Measurements from ENCODE around the gene MRE11.
"Not testable (repeated sequence)": the region's sequence is repeated elsewhere in the genome, so short reads cannot be mapped to it uniquely, and the experiment has no call there.

Gene MRE11

DNA sequence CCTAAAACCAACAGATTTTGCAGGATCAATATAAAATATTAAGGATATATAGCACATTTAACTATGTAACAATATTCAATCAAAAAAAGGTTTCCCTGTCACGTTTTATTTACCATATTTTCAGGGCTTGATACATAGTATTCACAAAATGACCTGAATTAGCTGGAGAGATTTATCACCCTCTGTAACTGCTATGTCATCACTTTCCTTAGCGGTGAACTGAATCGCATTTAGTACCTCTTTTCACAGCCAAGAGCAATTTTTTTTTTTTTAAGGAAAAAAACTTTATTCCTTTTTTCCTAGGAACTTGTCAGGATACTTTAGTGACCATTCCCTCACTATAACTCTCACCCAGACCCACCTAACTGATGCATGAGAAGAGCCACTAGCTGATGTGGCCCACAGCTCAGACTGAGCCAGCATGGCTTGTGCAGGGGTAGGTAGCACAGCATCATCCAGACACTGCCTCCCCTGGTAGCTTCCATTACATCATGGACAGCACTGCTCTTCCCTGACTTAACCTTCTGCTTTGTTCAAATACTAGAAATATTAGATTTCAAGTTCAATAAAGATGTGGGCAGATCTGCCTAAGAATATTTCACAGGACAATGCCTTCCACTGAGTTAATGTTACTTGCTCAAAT lies 75.4 kb downstream of the MRE11 start:
- DNase-seq, result no peak

DNA sequence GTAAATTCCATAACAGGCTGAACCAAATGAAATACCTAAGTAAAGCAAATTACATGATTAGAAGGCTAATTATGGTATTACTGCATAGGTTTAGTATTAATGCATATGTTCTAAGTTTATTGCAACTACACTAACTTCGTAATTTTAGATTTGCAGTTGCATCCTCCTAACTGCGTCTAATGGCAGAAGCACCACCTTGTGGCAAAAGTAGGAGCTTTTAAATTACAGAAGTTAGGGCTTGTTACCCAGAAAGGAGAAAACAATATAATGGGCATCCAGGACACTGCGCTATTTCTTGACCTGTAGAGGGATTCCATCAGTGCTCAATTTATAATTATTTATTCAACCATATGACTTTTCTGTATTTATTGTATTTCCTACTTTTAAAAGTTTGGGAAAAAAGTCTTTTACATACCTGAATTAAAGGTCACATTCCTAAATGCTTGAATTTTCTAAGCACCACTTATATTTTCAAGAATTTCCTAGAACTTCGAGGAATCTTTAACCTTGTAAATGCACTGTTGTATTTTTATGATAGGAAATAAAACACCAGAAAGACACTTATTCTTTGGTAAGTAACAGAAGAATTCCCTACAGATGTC lies 76.2 kb downstream of the MRE11 start:
- no peak for DNase-seq

DNA sequence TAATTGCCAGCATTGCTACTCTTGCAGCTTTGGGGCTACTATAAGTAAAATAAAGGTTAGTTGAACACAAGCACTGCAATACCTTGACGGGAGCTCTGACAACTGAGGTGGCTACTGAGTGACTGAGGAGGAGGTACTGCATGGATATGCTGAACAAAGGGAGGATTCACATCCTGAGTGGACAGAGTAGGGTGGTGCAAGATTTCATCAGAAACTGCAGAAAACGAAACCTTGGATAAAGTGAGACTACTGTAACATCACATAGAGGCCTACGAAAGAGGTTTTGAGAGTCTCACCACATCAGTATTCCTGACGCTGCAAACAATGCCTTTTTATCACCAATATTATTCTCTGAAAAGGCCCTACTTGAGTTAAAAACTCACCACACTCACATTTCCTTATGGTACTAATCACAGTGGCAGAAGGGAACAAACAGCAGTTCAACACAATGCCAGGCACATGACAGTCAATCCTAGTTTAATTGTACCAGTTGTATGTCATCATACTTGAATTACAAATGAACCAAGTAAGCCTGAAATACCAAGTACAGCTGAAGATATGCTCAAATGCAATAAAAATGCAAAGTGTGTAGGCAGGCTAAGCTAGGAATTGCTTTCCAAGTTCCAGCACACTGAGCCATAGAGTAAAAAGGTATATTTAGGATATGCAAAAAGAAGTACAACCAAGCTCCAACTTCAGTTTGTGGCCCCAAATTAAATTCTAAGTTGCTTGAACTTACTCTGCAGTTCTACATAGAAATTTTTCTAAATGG lies 88.4 kb downstream of the MRE11 start:
- no peak for DNase-seq

DNA sequence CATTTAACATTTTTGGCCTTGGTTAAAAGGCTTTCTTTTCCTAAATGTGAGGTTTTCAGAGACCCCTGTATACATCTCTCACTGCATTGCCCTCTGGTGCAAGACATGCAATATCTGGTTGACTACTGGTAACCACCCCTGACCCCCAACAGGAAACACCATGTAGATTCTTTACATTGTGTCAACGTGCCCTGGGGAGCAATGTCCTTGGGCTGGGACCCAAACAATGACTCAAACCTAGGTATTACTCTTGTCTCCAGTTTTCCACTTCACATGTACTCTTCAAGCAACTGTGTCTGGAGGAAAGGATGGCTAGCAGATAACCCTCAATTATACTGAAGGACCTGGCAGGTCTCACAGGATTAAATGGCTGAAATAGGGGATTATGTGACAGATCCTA lies 91.3 kb downstream of the MRE11 start:
- DNase-seq, result no peak

DNA sequence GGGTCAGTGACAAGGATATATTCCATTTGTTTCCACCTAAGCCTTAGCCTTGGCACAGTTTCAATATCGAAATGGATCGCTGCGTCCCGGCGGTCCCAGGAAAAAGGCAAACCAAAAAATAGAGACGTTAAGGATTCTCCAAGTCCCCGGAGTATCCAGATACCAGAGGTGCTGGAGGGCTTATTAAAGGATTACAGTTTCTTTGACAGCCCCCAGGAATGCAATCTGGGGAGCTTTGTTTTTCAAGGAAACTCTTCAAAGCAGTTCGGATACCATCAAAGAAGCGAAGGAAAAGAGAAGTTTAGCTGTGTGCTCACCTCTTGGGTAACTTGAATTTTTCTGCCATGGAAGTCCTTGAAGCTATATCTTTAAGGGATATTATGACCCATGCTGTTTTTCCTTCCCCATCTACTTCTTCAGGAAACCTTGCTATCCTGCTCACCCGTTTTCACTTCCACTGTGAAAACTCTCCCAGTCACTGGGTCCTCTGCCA lies 91.8 kb downstream of the MRE11 start:
- no peak for DNase-seq

DNA sequence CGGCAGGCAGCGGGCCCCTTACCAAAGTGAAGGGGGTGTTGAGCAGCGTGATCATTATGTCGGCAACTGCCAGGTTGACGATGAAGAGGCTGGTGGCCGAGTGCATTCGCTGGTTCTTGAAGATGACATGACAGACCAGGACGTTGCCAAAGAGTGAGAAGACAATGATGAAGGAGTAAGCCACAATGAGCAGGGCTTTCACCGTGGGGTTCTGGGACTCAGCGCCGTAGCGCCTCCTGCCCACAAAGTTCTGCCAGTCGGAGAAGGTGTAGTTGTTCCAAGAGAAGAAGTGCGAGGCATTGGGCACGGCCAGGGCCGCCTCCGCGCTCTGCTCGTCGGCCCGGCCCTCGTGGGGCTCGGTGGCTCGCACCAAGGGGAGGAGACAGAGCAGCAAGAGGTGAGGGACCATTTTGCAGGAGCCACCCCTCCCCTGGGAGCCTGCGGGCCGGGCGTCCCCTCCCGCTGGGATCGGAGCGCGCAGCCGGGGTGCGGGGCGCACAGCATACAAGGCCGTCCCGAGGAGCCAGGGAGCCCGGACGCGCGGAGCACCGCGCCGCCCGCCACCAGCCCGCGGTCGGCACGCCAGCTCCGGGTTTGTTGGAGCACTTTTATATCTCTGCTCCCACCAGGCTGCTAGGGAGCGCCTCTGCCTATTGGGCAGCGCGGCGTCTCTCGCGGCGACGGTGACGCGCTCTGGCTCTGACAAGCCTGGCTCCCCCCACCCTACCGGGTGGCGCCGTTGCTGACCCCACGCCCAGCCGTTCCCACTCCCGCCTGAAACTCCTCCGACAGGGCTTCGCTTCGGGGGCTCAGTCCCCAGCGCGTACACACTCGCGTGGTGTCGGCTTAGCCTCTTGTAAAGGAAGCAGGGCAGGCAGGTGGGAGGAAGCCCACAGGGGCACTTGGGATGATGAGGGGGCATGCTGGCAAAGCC lies 92.5 kb downstream of the MRE11 start, which contains the start of gene GPR83:
Gene GPR83 (minus strand): TSS at position 581 of the 934 bp plus-strand sequence. CDS start 172 bp downstream, at position 409.
- no peak for DNase-seq

DNA sequence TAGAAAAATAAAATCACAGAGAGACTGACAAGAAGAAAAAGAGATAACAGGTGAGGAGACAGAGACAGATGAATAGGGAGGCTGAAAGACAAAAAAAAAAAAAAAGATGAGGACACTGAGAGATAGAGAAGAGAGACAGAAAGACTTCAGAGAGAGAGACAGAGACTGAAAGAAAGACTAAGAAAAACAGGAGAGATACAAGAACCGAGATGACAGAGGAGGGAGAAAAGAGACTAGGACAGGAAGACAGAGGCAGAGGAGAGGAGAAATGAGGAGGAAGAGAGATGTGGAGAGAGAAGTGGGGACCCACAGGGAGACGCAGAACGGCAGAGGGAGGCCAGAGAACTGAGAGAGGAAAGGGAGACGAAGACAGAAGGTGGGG lies 93.2 kb downstream of the MRE11 start:
- DNase-seq, result no peak

DNA sequence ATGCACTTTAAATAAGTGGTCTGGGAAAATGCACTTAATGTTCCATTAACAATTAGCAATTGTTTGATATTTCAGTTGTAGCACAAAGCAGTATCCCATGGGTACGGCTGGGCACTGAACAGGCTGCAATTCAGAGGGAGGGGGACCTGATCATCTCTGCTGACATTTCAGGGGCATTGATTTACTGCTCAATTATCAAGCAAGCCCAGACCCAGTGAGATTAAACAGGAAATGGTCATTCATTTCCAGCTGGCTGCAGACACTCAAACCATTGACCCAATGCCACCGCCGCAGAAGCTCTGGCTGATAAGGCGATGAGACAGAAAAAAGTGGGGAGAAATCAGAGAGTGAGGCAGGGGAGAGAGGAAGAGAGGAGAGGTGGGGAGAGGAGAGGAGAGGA lies 93.6 kb downstream of the MRE11 start:
- no peak for DNase-seq

DNA sequence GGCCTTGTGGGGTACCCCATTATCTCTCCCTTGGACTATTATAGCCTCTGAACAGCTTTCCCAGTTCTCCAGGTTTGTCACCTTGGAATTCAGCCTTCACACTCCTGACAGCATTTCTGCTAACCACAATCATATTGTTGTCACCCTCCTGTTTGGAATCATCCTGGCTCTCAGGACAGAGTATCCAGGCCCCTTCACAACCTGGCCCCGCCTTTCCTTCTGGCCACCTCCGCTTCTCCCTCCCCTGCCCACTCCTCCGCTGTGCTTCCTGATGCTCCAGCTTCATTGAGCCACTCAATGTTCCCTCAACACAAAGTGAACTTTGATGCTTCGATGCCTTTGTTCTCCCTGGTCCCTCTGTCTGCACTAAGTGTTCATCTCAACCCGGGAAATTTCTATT lies 95.5 kb downstream of the MRE11 start:
- DNase-seq, result no peak

DNA sequence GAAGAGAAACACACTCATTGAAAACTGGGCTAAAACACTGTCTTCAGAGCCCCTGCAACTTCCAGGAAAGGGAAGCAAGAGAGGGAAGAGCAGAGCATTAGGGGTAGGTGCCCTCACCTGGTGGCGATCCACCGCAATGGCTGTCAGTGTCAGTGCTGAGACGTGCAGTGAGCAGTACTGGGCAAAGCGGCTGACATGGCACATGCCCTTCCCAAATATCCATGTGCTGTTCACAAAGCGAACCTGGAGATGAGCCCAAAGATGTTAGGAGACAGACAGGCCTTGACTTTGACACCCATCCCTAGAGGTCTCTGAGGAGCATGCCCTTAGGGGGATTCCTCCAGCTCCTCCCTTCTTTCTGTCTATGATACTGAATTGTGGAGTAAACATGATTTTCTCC lies 97.4 kb downstream of the MRE11 start:
- no peak for DNase-seq

DNA sequence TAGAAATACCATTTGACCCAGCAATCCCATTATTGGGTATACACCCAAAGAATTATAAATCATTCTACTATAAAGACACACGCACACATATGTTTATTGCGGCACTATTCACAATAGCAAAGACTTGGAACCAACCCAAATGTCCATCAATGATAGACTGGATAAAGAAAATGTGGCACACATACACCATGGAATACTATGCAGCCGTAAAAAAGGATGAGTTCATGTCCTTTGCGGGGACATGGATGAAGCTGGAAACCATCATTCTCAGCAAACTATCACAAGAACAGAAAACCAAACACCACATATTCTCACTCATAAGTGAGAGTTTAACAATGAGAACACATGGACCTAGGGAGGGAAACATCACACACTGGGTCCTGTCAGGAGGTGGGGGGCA lies 101.7 kb downstream of the MRE11 start:
- DNase-seq, result not testable (repeated sequence)

DNA sequence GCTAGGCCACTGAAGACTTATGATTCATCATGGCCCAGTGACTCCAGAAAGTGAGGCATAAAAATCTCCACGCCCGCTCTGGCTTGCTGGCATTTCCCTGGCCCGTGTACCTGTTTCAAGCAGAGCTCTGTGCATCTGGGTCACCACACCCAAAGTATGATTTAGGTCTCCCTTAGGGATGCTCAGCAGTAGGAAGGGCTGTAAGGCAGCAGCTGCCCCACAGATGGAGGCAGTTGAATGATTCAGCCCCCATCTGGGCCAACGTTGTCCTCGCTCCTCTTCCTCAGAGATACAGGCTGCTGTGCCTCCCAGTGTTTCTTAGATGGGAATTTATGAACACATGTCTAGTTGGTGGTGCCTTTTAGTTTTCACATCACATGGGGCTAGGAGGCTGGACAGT lies 114.0 kb downstream of the MRE11 start:
- no peak for DNase-seq

DNA sequence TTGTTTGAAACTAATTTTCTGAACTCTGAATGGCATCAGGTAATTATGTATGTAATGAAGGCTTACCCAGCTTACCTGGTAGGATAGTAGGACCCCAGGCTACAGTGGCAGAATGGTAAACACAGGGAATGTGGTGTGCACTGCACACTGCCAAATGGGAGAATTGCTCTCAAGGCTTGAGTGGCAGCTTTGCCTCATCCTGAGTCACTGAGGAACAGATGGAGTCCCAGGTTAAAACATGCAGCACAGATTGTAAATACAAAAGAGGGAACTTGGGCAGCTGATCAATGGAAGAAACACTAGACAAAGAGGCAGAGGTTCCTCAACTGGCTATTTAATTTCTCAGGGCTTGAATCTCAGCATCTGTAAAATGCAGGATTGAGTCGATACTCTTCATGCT lies 116.8 kb downstream of the MRE11 start:
- no peak for DNase-seq

DNA sequence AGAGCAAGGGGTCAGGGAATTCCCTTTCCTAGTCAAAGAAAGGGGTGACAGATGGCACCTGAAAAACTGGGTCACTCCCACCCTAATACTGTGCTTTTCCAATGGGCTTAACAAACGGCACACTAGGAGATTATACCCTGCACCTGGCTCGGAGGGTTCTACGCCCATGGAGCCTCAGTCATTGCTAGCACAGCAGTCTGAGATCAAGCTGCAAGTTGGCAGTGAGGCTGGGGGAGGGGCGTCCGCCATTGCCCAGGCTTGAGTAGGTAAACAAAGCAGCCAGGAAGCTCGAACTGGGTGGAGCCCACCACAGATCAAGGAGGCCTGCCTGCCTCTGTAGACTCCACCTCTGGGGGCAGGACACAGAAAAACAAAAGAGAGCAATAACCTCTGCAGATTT lies 123.1 kb downstream of the MRE11 start:
- DNase-seq, result not testable (repeated sequence)

Measured in CD4-positive, alpha-beta T cell treated with Interleukin-15 for 1 hour (primary cell).